Naive B cell (primary cell): ENCODE results near the gene RAPGEF3. TPM values are rescaled to one million over a fixed set of nuclear protein-coding genes. Genes with fewer than 3 reads are reported as not detected.

Experiments
- ATAC-seq, 2 donors: fragments of 150-1000 bp; cut with Tn5 transposase; 2 replicates each; pipeline ENCODE4 v1.10.0; 2021; ENCODE audit warnings: low read depth in 2 of 2, mild to moderate bottlenecking in 2 of 2, moderate library complexity in 2 of 2
- DNase-seq: peaks from one replicate; pipeline ENCODE4 v3.0.0; 2022
- H3K27ac Mint-ChIP-seq, 6 donors: one replicate each; pipeline ENCODE4 v1.8.0; 2020 to 2022; ENCODE audit warnings: mild to moderate bottlenecking in 6 of 6, mixed read lengths in 6 of 6, moderate library complexity in 5 of 6, inconsistent platforms in 2 of 6
- H3K27me3 Mint-ChIP-seq, 3 donors: one replicate each; pipeline ENCODE4 v1.8.0; 2021 to 2022; ENCODE audit warnings: mixed read lengths in 3 of 3, mild to moderate bottlenecking in 1 of 3
- H3K36me3 Mint-ChIP-seq, 2 donors: one replicate each; pipeline ENCODE4 v1.8.0; 2020 to 2022; ENCODE audit warnings: mixed read lengths in 2 of 2, inconsistent platforms in 1 of 2, mild to moderate bottlenecking in 1 of 2
- H3K4me1 Mint-ChIP-seq, 3 donors: one replicate each; pipeline ENCODE4 v1.8.0; 2020 to 2022; ENCODE audit warnings: mixed read lengths in 3 of 3, inconsistent platforms in 1 of 3, mild to moderate bottlenecking in 1 of 3, moderate library complexity in 1 of 3
- H3K4me3 Mint-ChIP-seq, 8 donors: one replicate each; pipeline ENCODE4 v1.8.0; 2020 to 2022; ENCODE audit warnings: mild to moderate bottlenecking in 8 of 8, mixed read lengths in 8 of 8, moderate library complexity in 8 of 8, inconsistent platforms in 2 of 8
- H3K9me3 Mint-ChIP-seq, 7 donors: one replicate each; pipeline ENCODE4 v1.8.0; 2020 to 2022; ENCODE audit warnings: mixed read lengths in 7 of 7, mild to moderate bottlenecking in 5 of 7, inconsistent platforms in 2 of 7, moderate library complexity in 1 of 7
- polyA plus RNA-seq, 6 donors: library from polyadenylated mRNA; unstranded; fragments of 300-500 nt; fragmentation: Illumina TruSeq; gene quantifications; one replicate each; pipeline ENCODE4 v1.2.3, GENCODE V29; 2021; ENCODE audit warnings: low read depth in 6 of 6

Gene RAPGEF3
- polyA plus RNA-seq, 6 donors from 2014 or later = 0.39 to 2.6 (median 0.52) TPM; not detected in 1

DNA sequence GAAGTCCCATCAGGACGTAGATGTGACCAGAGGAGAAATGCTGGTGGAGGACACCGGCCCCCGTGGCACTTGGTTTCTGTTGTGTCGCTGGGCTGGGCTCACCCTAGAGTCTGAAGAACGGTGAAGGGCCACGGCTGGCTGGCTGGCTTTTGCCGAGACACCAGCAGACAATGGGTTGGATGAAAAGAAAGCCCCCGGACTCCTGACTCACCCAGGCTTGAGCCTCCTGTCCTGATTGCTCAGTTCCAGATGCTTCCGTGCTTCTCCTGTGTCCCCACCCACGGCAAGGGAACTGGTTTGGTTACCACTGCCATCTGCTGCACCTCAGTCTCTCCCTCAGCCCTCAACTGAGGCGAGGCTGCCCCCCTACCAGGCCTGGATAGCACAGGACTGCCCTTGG lies 23.0 kb downstream of the RAPGEF3 start:
- H3K27me3 Mint-ChIP-seq = no peaks in the 10 kb centered on the region
- H3K4me1 Mint-ChIP-seq = peaks cover 14 to 25% (median 19%) of the 10 kb centered on the region in 3 donors
- DNase-seq (no peak), ATAC-seq (no peak)
- no peaks in the 10 kb centered on the region for H3K9me3 Mint-ChIP-seq
- no peak overlapping the region for H3K4me3 Mint-ChIP-seq
- no peak overlapping the region for H3K27ac Mint-ChIP-seq
- H3K36me3 Mint-ChIP-seq = no peaks in the 10 kb centered on the region

DNA sequence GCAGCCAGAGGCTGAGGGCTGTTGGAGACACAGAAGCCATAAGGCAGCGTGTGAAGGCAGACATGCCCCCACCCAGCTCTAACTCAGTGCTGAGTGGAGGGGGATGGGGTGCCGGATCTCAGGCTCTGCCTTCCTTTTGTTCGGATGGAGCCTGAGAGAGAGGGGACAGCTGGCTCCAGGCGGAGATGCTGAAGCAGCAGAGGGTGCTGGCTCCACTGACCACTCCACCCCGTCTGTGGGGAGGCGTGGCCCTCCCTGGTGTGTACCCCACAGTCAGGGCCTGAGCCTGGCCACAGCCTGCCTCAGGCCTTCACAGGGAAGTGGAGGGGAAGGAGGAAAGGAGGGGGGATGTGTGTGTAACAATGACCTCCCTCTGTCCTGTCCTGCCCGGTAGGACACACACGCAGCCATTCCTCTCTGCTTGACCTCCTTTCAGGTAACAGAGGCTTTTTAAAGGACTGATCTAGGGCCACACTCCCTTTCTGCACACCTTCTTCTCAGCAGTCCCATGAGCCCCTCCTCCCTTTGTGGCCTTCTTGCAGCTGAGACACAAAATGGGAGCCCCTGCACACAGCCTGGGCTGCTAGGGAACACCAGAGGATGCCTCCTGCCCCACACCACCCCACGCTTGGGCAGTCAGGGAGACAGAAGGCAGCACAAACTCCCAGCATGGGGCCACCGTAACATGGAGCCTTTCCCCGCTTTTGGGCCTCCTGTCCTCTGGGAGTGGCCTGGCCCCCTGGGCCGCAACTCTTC lies 23.8 kb downstream of the RAPGEF3 start:
- peaks cover 7 to 18% (median 12%) of the 10 kb centered on the region in 3 donors for H3K4me1 Mint-ChIP-seq
- no peaks in the 10 kb centered on the region for H3K36me3 Mint-ChIP-seq
- ATAC-seq (no peak), DNase-seq (no peak)
- H3K27me3 Mint-ChIP-seq = no peaks in the 10 kb centered on the region
- H3K9me3 Mint-ChIP-seq = no peaks in the 10 kb centered on the region
- no peak overlapping the region for H3K4me3 Mint-ChIP-seq
- H3K27ac Mint-ChIP-seq = peak overlapping the region in 1 of 6 donors; percentile 59

DNA sequence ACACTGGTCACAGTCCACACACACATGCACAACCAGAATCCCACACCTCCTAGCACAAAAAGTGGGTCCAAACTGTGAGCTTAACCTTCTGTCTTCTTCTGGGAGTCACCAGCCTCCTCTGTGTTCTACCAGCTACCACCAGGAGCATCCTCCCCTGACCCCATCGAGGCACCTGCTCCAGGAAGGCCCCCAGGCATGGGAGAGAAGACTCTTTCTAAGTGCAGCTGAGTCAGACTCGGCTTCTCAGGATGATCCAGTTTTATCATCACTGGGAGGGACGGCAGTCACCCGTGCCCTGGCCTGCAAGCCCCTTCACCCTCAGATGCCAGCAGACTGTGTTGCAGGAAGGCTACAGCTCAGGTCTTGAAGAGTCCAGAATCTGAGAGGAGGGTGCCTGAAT lies 25.5 kb downstream of the RAPGEF3 start:
- H3K4me1 Mint-ChIP-seq = peaks cover 0 to 3% (median under 1%) of the 10 kb centered on the region in 3 donors
- H3K27me3 Mint-ChIP-seq = no peaks in the 10 kb centered on the region
- no peaks in the 10 kb centered on the region for H3K9me3 Mint-ChIP-seq
- H3K36me3 Mint-ChIP-seq = no peaks in the 10 kb centered on the region
- no peak overlapping the region for H3K27ac Mint-ChIP-seq
- H3K4me3 Mint-ChIP-seq = no peak overlapping the region
- ATAC-seq = no peak
- no peak for DNase-seq

DNA sequence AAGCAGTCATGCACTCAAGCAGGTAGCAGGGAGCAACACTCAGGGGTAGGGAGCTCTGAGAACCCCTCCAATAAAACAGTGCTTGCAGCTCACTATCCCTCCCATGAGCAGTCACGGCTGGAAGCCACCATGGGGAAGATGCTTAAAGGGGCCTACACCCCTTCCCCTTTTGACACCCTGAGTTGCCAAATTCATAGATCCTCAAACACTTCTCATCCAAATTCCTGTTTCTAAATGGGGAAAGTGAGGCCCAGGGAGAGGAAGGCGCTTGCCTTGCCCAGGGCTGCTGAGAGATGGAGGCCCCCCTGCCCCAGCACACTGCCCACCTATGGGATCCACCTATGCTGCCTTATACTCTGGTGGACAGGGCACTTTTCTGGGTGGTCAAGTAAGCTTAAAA lies 26.2 kb downstream of the RAPGEF3 start:
- Mint-ChIP-seq H3K4me3 (no peak overlapping the region), H3K27me3 (no peaks in the 10 kb centered on the region), H3K4me1 (peaks cover 0 to 3% (median 0%) of the 10 kb centered on the region in 3 donors), H3K36me3 (no peaks in the 10 kb centered on the region), H3K9me3 (no peaks in the 10 kb centered on the region), H3K27ac (no peak overlapping the region)
- no peak for ATAC-seq
- DNase-seq = no peak

DNA sequence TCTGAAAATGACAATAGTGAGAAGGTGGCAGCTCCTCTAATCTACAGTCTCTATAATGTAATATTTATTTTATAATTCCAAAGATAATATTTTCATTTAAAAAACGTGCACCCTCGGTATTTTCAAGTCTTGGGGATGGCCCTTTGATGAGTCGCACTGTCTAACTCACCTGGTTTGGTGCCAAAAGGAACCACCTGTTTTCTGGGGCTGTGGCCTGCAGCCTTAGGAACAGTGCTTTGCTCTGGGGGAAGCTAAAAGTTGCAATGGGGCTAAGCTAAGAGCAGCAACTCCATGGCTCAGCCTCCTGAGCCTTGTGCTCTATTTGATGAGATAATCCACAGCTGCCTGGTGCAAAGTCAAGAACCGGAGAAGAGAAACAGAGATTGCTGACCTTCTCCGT lies 27.0 kb downstream of the RAPGEF3 start:
- H3K27ac Mint-ChIP-seq = no peak overlapping the region
- no peaks in the 10 kb centered on the region for H3K27me3 Mint-ChIP-seq
- DNase-seq = no peak
- H3K36me3 Mint-ChIP-seq = no peaks in the 10 kb centered on the region
- H3K9me3 Mint-ChIP-seq = no peaks in the 10 kb centered on the region
- peaks cover 0 to 5% (median 3%) of the 10 kb centered on the region in 3 donors for H3K4me1 Mint-ChIP-seq
- no peak overlapping the region for H3K4me3 Mint-ChIP-seq
- ATAC-seq = no peak

DNA sequence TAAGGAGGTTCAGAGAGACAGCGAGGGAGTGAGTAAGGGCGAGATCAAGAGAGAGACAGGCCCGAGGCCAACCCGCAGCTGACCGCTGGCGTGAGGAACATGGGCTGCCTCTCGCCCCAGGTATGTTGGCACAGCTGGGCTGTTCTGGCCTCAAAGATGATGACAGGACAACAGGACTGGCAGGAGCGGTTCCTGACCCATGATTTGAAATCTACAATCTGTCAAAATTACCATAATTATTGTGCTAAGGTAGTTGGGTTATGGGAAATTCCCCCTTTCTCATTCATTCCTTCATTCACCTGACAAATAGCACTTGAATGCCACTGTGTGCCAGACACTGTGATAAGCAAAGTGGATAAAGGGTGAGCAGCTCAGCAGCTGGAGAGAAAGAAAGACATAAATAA lies 28.3 kb downstream of the RAPGEF3 start:
- H3K9me3 Mint-ChIP-seq = no peaks in the 10 kb centered on the region
- H3K27me3 Mint-ChIP-seq = no peaks in the 10 kb centered on the region
- ATAC-seq (no peak), DNase-seq (no peak)
- H3K4me1 Mint-ChIP-seq = peaks cover 4 to 16% (median 8%) of the 10 kb centered on the region in 3 donors
- H3K27ac Mint-ChIP-seq = no peak overlapping the region
- H3K4me3 Mint-ChIP-seq = no peak overlapping the region
- H3K36me3 Mint-ChIP-seq = no peaks in the 10 kb centered on the region

DNA sequence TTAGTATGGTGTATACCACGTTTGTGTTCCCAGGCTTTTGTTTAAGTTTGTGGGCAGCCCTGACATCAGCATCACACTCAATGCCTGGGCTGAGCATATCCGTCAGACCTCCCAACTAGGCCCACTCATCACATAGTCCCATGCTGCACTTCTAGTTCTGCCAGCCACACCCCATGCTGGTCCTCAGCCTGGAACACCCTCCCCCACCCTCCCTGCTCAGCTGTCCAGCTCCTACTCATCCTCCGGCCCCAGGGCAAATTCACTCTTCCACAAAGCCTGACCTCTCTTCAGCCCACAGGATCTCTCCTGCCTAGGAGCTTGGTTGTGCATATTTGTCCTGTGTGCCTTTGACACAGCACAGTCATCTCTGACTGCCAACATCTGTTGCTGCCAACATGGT lies 29.4 kb downstream of the RAPGEF3 start:
- no peak for ATAC-seq
- H3K36me3 Mint-ChIP-seq = peaks cover 0 to 2% of the 10 kb centered on the region in 2 donors
- H3K4me3 Mint-ChIP-seq = no peak overlapping the region
- DNase-seq = no peak
- peak overlapping the region in 3 of 6 donors; percentile 22 to 66 (median 33) for H3K27ac Mint-ChIP-seq
- no peaks in the 10 kb centered on the region for H3K9me3 Mint-ChIP-seq
- H3K4me1 Mint-ChIP-seq = peaks cover 4 to 22% (median 14%) of the 10 kb centered on the region in 3 donors
- H3K27me3 Mint-ChIP-seq = no peaks in the 10 kb centered on the region

DNA sequence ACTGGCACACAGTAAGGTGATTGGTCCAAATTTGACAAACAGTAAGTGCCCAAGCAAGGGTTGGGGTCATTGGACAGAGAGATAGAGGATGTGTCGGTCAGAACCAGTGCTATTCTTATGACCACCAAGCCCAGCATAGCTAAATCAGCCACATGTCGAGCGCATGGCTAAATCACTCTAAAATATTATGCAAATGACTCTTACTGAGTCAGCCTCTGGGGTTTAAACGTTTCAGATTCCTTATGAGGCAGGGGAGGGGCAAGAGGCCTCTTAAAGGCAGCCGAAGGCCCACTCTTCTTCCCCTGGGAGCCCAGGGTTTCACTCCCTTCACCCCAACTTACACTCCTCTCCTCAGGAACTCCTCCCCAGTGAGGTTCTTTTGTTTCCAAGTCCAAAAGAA lies 32.8 kb downstream of the RAPGEF3 start:
- H3K36me3 Mint-ChIP-seq = peaks cover 0 to 14% of the 10 kb centered on the region in 2 donors
- DNase-seq (no peak), ATAC-seq (peak; percentile 39 to 61)
- H3K27me3 Mint-ChIP-seq = peaks cover 0 to 8% (median 0%) of the 10 kb centered on the region in 3 donors
- H3K4me1 Mint-ChIP-seq = peaks cover 4 to 35% (median 18%) of the 10 kb centered on the region in 3 donors
- no peaks in the 10 kb centered on the region for H3K9me3 Mint-ChIP-seq
- no peak overlapping the region for H3K27ac Mint-ChIP-seq
- no peak overlapping the region for H3K4me3 Mint-ChIP-seq

DNA sequence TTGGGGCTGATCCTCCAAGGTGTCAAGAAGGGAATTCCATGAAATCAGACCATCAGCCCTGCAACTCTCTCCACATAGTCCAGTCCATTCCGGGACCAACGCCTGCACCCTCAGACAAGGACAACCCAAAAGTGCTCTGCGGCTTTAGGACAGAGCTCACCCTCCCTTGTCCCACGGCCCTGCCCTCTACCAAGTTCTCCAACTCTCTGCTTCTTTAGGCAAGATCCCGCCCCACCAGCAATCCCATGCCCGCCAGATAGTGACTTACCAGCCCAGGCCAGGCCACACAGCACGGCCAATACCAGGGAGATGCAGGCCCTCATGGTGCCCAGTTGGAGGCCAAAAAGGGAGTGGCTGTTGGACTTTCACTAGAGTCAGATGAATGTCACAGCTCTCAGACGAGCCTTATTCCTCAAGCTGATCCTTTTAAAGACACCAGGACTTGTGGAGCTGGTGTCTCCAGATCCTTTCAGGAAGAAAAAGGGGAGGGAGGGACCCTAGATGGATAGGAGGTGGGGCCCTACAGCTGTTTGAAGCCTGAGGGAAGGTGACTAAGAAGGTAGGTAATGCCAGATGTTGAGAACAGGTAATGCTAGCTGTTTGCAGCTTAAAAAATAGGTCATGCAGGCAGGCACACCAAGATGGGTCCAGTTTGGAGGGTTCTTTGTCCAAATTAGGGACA lies 33.4 kb downstream of the RAPGEF3 start, which contains the start of gene ENDOU:
Gene ENDOU (minus strand): TSS at position 400 of the 682 bp plus-strand sequence. CDS start 77 bp downstream, at position 323.
- Mint-ChIP-seq H3K4me3 (no peak within 1 kb of the TSS), H3K36me3 (peaks cover 0 to 14% of the 10 kb centered on the region in 2 donors), H3K27ac (peak within 1 kb of the TSS in 3 of 6 donors; percentile 10 to 52 (median 32))

DNA sequence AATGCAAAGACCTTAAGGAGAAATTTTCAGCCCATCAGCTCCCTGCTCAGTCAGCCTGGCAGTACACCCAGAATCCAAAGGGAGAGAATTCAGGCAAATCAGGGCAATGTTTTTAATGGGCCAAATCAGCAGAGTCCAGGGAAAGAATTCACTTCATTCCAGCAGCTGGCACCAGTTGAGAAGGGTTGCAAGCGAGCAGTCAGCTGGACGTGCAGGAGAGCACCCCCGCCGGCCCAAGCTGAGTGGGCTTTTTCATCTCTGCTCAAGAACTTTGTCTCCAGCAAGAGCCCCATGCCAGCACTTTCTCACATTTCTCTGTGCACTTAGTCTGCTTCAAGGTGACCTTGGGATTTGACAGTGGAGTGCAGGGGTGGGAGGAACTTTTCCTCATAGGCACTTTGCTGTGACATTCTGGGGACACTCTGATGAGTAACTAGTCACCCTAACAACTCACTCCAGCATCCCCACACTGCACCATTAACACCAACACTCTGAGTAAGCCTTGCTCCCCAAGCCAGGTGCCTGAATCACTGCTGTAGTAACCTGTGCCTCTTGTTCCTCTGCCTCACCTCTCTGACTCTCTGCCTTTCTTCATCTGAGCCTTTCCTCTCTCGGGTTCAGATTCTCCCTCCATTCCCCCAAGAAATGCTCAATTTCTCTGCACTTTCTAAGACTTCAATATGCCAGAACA lies 35.6 kb downstream of the RAPGEF3 start:
- ATAC-seq (no peak), DNase-seq (no peak)
- peak overlapping the region in 2 of 6 donors; percentile 7 to 75 for H3K27ac Mint-ChIP-seq
- peak overlapping the region in 1 of 8 donors; percentile 33 for H3K4me3 Mint-ChIP-seq
- peaks cover 0 to 14% of the 10 kb centered on the region in 2 donors for H3K36me3 Mint-ChIP-seq
- peaks cover 0 to 8% (median 0%) of the 10 kb centered on the region in 3 donors for H3K27me3 Mint-ChIP-seq
- H3K9me3 Mint-ChIP-seq = no peaks in the 10 kb centered on the region
- peaks cover 7 to 37% (median 16%) of the 10 kb centered on the region in 3 donors for H3K4me1 Mint-ChIP-seq

More for the DNA sequence above, 33.4 kb downstream of the RAPGEF3 start, which contains the start of gene ENDOU:
- no peaks in the 10 kb centered on the region for H3K9me3 Mint-ChIP-seq
- no peak for DNase-seq
- H3K27me3 Mint-ChIP-seq = peaks cover 0 to 8% (median 0%) of the 10 kb centered on the region in 3 donors
- H3K4me1 Mint-ChIP-seq = peaks cover 4 to 35% (median 18%) of the 10 kb centered on the region in 3 donors
- no peak for ATAC-seq

DNA sequence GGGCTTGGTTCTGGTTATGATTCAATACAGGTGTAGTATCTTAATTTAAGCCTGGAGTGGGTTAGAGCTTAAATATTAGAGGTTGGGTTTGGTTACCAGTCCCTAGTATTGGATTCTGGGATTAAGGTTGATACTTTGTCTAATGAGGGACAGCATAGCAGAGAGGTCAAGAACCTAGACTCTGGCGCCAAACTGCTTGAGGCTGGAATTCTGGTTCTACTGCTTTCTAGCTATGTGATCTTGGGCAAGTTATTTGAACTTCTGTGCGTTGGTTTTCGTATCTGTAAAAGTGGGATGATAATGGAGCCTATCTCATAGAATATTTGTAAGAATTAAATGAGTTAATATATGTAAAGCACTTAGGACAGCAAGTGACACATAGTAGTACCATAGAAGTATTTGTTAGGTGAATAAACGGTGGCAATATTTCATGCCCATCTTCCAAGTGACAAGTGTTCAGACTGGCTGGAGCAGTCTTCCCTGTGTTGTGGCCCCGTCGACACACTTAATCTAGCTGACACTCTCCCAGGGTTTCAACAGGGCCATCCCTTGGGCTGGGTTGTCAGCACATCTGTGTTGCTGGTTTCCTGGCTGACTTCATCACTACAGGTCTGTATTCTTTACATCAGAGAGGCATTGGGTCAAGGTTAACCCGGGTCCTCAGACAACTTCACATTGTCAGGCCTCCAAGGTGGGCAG lies 36.4 kb downstream of the RAPGEF3 start:
- no peaks in the 10 kb centered on the region for H3K9me3 Mint-ChIP-seq
- ATAC-seq (no peak), DNase-seq (no peak)
- H3K36me3 Mint-ChIP-seq = peaks cover 0 to 14% of the 10 kb centered on the region in 2 donors
- no peak overlapping the region for H3K4me3 Mint-ChIP-seq
- H3K4me1 Mint-ChIP-seq = peaks cover 15 to 45% (median 24%) of the 10 kb centered on the region in 3 donors
- peaks cover 0 to 8% (median 0%) of the 10 kb centered on the region in 3 donors for H3K27me3 Mint-ChIP-seq
- H3K27ac Mint-ChIP-seq = peak overlapping the region in 1 of 6 donors; percentile 15

DNA sequence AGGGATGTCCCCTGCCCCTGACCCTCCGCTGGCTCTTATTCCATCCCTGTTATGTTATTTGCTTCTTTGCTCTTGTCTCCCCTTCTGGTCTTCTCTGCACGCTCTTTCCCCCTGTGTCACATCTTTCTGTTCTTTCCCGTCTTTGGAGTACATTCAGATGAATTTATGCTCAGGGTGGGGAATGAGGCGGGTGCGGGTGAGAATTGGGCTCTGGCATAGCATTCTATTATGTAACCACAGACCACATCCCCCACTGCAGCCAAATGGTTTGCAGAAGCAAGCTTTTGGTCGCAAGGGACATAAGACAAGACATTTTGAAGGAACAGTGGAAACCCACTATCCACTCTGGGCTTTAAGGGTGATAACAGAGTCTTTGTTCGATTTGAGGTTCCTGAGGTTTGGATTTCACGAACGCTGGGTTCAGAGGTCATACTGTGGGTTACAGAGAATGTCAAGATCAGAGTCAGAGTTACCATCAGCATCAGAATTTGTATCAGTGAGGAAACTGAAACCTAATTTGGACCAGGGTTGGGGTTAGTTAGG lies 37.2 kb downstream of the RAPGEF3 start:
- Mint-ChIP-seq H3K36me3 (peaks cover 0 to 14% of the 10 kb centered on the region in 2 donors), H3K4me1 (peaks cover 22 to 47% (median 29%) of the 10 kb centered on the region in 3 donors), H3K27me3 (peaks cover 0 to 8% (median 0%) of the 10 kb centered on the region in 3 donors), H3K9me3 (no peaks in the 10 kb centered on the region), H3K27ac (no peak overlapping the region), H3K4me3 (no peak overlapping the region)
- DNase-seq = no peak
- no peak for ATAC-seq
